HG03159 (cell line): ENCODE data around the gene FREY1.

Source experiments
- ATAC-seq: cut with Tn5 transposase; IDR thresholded peaks from one replicate; pipeline ENCODE4 v1.9.1; 2021; ENCODE audit warnings: mild to moderate bottlenecking, moderate library complexity; ENCODE audit not compliant: unreplicated experiment

FREY1 gene, protein sequence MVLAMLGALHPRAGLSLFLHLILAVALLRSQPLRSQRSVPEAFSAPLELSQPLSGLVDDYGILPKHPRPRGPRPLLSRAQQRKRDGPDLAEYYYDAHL

DNA sequence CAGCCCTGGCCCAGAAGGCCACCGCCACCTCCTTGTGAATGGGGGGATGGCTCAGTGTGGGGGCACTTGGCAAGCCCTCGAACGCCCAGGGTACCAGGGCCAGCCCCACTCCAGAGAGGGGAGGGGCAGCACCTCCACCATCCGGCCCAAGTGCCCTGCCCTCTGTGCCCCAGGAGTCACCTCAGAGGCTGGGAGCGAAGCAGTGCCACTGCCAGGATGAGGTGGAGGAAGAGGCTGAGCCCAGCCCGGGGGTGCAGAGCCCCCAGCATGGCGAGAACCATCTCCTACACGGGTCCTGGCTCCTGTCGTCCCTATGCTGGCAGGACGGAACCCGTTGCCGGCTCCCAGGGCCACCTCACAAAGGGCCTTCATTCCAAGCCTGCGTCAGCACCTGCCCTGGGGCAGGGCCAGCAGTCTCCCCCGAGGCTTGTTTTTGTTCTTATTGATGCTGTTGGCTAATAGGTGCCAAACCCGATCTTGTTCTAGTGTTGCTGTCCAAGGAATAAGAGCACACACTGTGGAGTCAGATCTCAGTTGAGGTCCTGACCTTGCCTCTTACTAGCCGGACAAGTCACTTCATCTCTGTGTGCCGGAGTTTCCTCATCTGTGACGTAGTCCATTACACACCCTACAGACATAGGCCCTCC lies at the start of gene FREY1:
FREY1 (minus strand) TSS at position 307 of the 647 bp plus-strand sequence; CDS start at position 281, 26 bp downstream.
- no peak for ATAC-seq

DNA sequence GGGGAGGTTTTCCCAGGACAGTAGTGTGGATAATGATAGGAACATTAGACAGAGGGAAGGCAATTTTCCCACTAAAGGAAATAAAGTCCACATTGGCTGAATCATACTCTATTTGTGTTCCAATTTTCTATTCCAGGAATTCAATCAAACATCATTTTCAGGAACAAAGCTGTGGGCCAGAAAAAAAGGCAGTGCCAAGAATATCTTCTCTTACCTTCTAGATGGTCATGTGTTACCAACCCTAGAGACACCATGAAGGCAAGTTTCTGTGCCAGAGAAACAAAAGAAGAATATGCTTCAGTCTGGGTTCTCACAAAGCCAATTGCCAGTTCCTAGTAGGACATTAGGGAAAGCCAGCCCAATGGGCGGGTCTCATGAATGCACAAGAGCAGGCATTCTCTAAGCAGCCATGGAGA lies 42.9 kb upstream of the FREY1 start:
- no peak for ATAC-seq

GRCh38 chr11:45948356-45948755 lies 41.3 kb upstream of the FREY1 start:
- ATAC-seq: no peak

- no peak for ATAC-seq
Measured at GRCh38 chr11:45947885-45948284, 40.8 kb upstream of the FREY1 start.

GRCh38 chr11:45945397-45945999 lies 38.4 kb upstream of the FREY1 start:
- ATAC-seq: no peak

DNA sequence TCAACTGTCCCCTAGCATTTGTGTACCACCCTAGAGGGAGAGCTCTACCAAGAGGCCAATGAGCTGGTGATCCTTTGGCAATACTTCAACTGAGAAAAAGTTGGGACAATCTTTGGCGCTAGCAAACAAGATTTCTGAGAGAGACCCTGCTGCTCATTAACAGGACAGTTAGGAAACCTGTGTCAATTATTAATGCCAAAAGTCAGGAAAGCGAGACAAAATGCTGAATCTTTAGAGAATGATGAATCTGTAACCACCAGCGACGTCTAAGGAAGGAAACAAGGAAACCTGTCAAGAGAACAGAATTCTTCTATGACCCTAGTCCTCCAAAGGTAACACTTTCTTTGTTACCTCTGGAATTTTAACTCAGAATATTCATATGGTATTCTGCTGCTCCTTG lies 35.3 kb upstream of the FREY1 start:
- ATAC-seq: no peak

DNA sequence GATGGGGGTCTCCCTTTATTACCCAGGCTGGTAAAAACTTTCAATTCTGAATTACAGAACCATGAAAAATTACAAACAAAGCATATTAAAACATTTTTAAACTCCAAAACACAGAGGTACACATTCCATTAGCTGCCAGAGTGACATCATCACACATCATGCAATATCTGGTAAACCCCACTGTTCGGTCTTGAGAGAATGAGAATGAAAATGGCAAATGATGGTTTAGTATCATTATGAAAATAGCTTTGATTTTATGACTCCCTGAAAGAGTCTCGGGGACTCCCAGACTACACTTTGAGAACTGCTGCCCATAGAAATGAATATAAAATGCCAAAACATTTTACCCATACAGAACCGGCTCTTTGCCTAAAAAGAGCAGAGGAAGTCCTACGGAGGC lies 34.2 kb upstream of the FREY1 start:
- ATAC-seq: no peak

- ATAC-seq: no peak
Measured at GRCh38 chr11:45939836-45940235, 32.8 kb upstream of the FREY1 start.

DNA sequence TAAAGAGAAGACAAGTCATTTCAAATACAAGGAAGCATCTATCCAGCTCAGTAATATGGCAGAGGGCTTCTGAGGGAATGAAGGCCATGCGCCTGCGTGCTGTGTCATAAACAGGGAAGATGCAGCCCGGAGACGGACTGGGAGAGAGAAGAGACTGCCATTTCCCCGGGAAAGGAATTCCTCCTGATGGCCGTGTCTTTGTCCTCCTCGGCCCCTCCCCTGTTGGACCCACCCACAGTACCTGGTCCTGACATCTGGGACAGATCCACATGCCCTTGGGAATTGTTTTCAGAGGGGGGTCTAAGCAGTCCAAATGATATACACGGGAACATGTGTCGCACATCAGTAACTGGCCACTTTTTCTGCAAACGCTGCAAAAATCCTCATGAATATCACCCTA lies 30.8 kb upstream of the FREY1 start:
- no peak for ATAC-seq

DNA sequence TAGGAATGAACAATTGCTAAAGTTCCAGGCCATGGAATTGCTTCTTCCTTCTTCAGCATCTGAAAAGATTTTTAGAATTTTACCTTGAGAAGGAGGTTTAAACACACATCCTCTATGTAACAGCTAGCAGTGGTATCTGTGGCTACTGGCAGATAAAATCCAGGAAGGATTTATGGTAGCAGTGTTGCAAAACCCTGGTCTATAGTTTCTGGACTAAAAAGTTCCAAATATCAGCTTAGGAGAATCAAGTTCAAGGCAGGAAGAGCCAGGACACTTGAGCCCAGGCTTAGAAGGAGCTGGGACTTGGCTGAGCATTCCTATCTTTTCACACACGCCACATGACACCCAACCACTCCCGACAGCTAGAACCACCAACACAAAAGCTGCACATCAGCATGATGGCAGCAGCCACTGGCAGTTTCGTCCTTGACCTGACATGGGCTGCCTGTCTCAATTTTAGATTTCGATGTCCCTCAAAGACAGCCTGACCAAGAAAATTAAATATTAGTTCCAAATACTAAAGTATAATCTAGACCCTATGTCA lies 29.5 kb upstream of the FREY1 start:
- ATAC-seq: no peak

GRCh38 chr11:45935349-45936064 lies 28.4 kb upstream of the FREY1 start:
- no peak for ATAC-seq

DNA sequence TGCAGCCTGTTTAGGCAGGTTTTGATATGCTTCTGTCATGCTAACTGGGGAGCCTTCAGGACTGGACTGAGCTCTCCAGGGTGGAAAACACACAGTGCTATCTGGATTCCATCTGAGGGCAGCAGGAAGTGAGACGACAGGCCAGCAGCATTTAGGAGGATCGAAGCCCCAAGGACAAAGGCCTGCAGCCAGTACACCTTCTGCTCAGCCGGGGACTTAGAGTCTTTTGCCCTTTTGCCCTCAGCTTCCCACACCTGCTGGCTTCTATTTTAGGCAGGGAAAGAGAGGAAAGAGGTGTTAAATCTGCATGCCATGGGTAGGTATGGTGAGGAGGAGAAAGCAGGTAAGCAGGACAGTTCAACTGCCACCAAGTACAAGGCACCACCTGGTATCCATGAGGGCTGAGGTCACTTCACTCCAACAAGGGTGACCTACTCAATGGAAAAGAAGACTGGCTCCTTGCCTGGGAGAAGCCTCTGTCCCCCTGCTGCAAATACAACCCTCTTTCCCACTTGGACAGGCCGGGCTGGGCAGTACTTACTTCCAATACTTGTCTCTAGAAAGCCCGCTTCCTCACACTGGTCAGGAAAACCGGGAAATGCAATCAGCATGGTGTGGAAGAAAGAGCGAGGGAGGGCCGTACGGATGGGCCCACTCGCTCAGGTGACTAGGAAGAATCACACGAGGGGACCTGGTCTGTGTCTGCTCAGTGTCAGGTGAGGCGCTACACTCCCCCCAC lies 27.7 kb upstream of the FREY1 start:
- no peak for ATAC-seq

DNA sequence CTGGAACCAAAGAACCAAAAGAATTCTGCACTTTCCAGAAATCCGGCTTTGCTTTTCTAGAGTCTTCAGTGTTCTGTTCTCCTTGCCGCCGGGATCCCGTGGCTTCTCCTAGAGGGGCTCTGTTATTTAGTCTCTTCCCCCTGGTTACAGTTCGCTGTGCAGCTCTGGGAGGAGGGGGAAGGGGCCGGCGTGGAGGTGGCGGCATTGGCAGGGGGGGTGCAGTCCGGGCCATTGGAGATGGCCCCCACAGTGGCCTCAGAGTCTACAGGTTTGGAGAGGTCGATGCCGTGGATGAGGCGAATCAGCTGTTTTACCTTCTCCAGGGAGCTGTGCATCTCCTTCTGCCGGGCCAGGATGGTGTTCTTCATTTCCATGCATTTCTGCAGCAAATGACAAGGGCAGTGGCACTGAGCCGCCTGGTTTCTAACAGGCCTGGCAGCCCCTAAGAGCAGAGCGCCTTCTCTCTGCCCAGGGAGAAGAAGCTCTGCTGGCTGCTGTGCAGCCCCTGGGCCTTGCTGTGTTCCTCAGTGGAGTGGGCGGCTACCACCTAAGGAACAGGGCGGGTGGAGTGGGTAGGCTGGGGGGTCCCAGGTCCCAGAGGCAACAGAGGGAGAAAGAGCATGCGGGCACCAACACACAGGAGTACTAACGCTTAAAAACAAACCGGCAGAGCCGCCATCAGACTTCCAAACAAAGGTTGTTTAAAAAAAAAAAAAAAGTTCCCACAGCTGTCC lies 26.9 kb upstream of the FREY1 start:
- no peak for ATAC-seq

DNA sequence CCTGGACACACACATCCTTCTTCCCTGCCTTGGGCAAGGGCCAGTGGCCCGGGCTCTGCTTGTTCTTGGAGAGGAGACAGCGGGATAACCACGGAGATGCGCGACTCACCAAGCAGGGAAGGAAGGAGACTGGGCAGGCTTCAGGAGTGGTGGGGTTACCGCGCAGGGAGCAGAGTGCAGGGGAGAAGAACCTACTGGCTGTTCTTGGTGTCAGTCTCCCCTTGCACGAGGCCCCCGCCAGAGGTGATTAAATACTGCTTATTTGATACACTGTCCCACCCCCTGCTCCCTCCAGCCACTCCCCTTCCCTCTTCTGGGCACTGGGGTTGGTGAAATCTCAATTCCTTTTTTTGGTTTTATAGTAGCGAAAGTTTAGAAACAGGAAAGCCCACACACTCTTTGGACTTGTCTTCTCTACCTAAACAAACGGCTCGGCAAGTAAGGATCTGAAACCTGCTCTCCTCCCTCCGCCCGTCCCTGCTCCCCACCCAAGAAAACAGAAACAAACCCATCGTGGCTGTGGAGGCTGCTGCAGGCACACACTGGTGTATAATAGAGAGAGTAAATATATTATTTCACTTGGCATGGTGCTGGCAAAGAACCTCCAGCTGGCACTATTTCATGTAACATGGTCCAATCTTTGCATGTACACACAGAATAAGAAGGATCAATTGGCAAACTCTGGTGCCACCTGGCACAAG lies 26.2 kb upstream of the FREY1 start:
- peak; percentile 31 for ATAC-seq

GRCh38 chr11:45932217-45932616 lies 25.1 kb upstream of the FREY1 start:
- no peak for ATAC-seq

GRCh38 chr11:45931739-45932138 lies 24.7 kb upstream of the FREY1 start:
- no peak for ATAC-seq

- ATAC-seq: no peak
Measured at GRCh38 chr11:45930951-45931570, 24.0 kb upstream of the FREY1 start.

- ATAC-seq: peak; percentile 84
Measured at GRCh38 chr11:45930031-45930794, 23.1 kb upstream of the FREY1 start.
